Muscle of arm (tissue), 12 donors: ENCODE data around the gene ACP1. TPM values are rescaled to one million over a fixed set of nuclear protein-coding genes. Genes with fewer than 3 reads are reported as not detected.
"Not testable (repeated sequence)": the region's sequence is repeated elsewhere in the genome, so short reads cannot be mapped to it uniquely, and the experiment has no call there.

Experiments
- DNase-seq: peaks from one replicate; pipeline ENCODE4 v3.0.0-alpha.2; 2013
- polyA plus RNA-seq, 12 donors: library from polyadenylated mRNA; unstranded; fragments of 120-200 nt; gene quantifications; one replicate each; pipeline ENCODE4 v1.2.1, GENCODE V29; 2013; ENCODE audit not compliant: insufficient read length in 12 of 12

The ACP1 gene
- polyA plus RNA-seq, 12 donors = 83.1 to 116 (median 102) TPM; not detected in 1

DNA sequence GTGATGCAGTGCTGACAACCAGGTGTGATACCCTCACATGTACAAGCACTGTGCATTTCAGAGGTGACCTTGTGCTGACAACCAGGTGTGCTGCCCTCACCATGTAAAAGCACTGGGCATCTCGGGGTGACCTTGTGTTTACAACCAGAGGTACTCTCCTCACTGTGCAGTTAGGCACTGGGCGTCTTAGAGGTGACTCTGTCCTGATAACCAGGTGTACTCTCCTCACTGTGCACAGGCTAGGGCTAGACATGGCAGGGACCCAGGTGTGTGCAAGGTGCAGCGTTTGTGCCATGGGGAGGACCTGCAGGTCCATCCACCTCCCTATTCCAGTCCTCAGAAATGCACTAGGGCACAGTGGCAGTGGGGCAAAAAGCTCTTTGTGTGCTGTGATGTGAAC is 31.6 kb downstream of the ACP1 start:
- DNase-seq = no peak

GRCh38 chr2:305366-305765 is 40.6 kb downstream of the ACP1 start:
- DNase-seq = no peak

- DNase-seq = no peak
Observed at GRCh38 chr2:309148-309953, 44.6 kb downstream of the ACP1 start.

GRCh38 chr2:309954-310510 is 45.3 kb downstream of the ACP1 start:
- DNase-seq = no peak

DNA sequence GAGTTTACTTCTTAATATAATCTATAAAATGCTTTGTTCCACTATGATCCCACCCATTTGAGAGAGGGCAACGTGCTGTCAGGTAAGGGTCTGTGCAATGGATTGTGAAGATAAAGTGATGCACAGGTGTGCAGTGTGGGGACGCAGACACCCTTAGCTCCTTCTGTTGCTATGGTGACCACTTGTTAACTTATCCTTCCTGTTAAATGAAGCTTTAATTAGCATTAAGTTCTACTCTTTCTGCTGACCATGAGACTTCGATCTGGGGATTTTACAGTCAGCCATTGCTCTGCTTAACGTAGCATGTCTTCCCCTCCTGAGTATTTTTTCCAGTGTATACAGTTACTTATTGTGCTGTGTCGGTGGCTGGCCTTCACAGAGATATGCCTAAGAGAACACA is 46.2 kb downstream of the ACP1 start:
- no peak for DNase-seq

DNA sequence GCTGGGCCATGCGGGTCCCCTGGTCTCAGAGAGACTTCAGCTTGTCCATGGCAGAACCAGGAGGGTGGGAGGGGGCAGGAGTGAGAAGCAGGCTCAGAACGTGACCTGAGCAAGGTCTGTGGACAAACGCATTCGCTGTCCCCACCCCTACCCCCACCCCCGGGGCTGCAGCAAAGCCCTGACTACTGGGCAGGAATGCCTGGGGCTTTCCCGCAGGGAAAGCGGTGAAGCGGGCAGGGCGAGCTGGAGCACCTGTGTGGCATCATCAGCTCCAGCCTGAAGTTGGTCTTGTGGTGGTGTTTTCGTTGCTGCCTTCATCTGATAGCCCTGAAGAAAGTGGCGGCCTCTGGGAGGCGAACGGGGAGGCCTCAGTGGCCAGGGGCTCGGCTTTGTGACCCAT is 49.2 kb downstream of the ACP1 start:
- DNase-seq = no peak

DNA sequence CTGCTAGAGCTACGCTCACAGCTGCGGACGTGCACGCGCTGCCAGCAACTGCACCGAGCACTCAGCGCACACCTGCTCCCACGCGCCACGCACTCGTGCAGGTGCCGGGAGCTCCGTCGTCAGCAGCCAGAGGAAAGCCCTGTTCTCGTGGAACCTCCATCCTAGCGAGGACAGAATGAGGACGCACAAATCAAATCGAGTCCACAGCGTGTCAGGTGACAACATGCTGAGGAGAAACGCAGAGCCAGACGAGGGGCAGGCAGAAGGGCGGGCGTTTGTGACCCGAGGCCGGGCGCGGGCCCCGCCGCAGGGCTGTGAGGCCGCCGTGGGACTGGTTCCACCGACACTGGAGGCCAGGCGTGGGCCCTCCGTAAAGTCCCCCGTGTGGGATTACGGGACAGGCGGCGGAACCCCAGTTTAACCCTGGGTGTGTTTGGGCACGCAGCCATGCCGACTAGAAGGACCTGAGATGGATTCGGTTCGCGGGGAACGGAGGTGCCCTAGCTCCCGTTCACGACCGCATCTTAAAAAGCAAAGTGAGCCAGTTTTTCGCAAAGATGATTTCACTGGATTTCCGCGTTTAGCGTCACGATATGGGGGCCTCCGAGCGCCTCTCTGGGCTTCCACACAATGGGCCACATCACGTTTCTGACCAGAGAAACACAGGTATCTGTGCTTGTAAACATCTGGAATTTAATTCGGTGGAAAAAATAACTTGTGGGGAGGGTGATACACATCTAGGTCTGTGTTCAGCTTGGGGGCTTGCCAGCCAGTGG is 50.0 kb downstream of the ACP1 start:
- DNase-seq = no peak

DNA sequence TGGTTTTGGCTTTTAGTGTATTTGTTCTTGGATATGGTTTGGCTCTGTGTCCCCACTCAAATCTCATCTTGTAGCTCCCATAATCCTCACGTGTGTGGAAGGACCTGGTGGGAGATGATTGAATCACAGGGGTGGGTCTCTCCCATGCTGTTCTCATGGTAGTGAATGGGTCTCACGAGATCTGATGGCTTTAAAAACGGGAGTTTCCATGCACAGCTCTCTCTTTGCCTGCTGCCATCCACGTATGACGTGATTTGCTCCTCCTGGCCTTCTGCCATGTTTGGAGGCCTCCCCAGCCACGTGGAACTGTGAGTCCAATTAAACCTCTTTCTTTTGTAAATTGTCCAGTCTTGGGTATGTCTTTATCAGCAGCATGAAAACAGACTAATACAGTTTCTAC is 51.2 kb downstream of the ACP1 start:
- DNase-seq = not testable (repeated sequence)

DNA sequence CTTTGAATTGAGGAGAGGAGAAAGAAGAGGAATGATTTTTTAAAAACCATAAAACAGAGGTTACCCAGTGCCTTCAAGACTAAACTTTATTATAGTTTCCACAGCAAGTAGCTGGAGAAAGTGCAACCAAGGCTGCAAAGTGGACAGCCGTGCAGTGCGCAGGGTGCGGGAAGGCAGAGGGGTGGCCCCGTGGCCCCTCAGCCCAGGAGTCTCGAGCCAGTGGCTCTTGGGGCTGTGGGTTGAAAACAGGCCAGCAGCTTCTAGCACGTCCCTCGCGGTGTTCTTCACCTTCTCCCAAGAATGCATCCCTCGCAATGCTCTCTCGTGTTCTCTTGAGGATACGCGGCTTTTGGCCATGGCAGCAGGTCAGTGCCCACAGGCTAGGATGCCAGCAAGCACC is 51.6 kb downstream of the ACP1 start:
- DNase-seq = no peak

DNA sequence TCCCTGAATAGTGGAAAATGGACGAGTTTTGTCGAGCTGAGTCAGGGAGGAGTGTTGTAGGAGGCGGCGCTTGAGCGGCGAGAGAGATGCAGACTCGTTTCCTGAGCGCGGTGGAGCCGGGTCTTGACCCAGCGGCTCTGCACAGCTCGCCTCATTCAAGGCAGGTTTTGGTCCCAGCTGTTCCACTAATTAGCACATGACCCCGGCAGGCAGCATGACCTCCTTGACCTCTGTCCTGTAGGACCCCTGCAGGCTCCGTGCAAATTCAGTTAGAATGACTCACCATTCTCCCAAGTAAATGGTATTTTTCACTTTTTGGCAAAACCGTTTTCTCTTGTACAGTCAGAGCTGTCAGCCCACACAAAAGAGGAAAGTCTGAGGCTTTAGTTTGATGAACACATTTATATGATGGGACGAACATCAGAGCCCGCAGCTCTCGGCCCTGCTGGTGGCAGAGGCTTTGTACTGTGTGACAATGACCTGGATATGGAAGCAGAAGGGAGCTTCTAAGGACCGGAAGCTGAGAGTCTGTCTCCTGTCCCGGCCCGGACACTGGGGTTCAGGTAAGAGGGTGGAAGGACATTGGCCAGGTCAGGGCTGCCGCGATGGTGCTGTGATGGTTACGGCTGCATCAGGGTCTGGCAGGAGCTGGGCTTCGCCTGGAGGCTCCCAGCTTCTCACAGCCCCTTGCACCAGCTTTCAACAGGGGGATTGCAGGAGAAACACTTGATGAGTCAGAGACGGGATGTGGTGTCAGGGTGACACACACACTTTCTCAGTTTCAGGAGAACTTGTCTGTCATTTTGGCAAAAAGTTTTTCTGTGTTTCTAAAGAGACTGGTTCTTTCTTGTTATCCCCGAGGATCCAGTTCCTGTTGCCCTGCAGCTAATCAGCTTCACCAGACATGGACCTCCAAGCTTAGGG is 53.0 kb downstream of the ACP1 start:
- no peak for DNase-seq

DNA sequence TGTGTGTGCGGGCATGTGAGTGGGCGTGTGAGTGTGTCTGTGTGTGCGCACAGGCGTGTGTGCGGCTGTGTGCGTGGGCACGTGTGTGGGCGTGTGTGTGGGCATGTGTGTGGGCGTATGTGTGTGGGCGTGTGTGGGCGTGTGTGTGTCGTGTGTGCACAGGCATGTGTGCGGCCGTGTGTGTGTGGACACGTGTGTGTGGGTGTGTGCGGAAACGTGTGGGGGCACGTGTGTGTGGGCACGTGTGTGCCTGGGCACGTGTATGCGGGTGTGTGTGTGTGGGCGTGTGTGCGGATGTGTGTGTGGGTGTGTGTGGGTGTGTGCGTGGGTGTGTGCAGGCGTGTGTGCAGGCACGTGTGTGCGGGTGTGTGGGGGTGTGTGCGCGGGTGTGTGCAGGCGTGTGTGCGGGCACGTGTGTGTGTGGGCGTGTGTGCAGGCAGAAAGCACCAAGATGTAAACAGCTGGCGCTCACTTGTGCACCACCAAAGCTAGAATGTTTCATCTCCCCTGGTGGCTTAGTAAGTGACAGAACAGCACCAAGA is 54.4 kb downstream of the ACP1 start:
- DNase-seq = no peak

DNA sequence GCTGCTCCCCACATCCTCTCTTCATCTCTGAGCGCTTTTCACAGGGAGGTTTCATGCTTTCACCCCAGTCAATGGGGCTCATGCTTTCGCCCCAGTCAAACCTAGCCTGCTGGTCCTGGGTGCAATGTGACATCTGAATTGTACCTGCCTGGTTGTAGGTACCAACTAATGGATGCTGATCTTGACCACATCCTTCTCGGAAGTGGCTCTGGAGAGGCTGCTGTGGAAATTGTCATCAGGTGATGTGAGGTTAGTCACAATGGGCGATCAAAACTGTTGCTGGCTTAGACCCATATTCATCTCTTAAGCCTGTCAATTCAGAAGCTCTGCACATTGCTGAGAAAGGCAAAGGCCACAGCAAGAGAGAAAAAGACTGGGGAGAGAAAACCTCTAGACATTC is 55.8 kb downstream of the ACP1 start:
- DNase-seq = no peak

GRCh38 chr2:322326-322725 is 57.6 kb downstream of the ACP1 start:
- no peak for DNase-seq

DNA sequence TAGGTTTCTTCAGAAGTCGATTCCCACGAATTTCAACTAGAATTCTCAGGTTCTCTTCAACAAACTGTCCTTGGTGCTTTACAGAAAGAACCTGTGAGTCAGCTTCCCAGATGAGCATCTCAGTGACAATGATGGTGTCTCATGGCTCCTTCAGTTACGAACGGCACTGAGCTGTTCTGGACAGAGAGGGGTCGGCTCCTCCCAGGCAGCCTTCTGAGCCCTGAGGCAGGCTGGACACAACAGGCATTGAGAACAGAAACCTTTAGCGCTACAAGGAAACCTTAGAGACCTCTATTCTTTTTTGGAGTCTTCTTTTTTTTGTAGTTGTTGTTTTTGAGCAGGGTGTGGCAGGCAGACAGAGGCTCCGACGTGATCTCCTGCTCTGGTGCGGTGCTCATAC is 58.3 kb downstream of the ACP1 start:
- DNase-seq = no peak

Other genes with a start within 250 kb of the ACP1 start
- gene FAM110C, start 218.4 kb upstream of the ACP1 start, polyA plus RNA-seq = 1 to 10 TPM in 8 of 12 donors, under 1 TPM in 3, not detected in 1; 0.69 to 3.6 (median 1.7) TPM
- gene SH3YL1, start 915 bp upstream of the ACP1 start, polyA plus RNA-seq = 10 to 100 TPM in 11 of 12 donors, not detected in 1; 28.2 to 66.8 (median 39.0) TPM
- 1 to 10 TPM in 7 of 12 donors, under 1 TPM in 3, not detected in 2; 0.57 to 2.1 (median 1.3) TPM for gene ALKAL2, start 23.1 kb downstream of the ACP1 start, polyA plus RNA-seq